Measurements from ENCODE around the gene SLC25A23.

DNA sequence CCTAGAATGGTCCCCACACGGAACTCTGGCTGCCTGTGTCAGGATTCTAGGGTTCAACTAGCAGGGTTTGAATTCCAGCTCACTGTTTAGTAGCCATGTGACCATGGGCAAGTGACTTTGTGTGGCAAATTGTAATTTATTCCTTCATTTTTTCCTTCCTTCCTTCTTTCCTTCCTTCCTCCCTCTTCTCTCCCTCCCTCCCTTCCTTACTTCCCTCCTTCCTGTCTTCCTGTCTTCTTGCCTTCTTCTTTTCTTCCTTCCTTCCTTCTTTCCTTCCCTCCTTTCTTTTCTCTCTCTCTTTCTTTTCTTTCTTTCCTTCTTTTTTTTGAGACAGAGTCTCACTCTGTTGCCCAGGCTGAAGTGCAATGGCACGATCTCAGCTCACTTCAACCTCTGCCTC, 30.5 kb upstream of the SLC25A23 start:
- TF ChIP-seq, protein P1, sequence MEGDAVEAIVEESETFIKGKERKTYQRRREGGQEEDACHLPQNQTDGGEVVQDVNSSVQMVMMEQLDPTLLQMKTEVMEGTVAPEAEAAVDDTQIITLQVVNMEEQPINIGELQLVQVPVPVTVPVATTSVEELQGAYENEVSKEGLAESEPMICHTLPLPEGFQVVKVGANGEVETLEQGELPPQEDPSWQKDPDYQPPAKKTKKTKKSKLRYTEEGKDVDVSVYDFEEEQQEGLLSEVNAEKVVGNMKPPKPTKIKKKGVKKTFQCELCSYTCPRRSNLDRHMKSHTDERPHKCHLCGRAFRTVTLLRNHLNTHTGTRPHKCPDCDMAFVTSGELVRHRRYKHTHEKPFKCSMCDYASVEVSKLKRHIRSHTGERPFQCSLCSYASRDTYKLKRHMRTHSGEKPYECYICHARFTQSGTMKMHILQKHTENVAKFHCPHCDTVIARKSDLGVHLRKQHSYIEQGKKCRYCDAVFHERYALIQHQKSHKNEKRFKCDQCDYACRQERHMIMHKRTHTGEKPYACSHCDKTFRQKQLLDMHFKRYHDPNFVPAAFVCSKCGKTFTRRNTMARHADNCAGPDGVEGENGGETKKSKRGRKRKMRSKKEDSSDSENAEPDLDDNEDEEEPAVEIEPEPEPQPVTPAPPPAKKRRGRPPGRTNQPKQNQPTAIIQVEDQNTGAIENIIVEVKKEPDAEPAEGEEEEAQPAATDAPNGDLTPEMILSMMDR (conservative IDR thresholded peaks at IDR 0.05; ENCODE audit: low read length) = no peak
- no peak for TF ChIP-seq EZH2phosphoT487 (IDR thresholded peaks at IDR 0.05; ENCODE audit: borderline replicate concordance)
